Activated T-helper 1 cell treated with anti-CD3 and anti-CD28 coated beads, Interleukin-2, amount 50 U/mL, for 16 hours (primary cell): ENCODE data around the gene SPTAN1.
"Not testable (repeated sequence)": the region's sequence is repeated elsewhere in the genome, so short reads cannot be mapped to it uniquely, and the experiment has no call there.

Experiments used
- DNase-seq, 2 donors: peaks; one replicate each; pipeline ENCODE4 v3.0.0-alpha.2; 2020; ENCODE audit warnings: low read depth in 1 of 2, low spot score in 1 of 2

Gene SPTAN1

DNA sequence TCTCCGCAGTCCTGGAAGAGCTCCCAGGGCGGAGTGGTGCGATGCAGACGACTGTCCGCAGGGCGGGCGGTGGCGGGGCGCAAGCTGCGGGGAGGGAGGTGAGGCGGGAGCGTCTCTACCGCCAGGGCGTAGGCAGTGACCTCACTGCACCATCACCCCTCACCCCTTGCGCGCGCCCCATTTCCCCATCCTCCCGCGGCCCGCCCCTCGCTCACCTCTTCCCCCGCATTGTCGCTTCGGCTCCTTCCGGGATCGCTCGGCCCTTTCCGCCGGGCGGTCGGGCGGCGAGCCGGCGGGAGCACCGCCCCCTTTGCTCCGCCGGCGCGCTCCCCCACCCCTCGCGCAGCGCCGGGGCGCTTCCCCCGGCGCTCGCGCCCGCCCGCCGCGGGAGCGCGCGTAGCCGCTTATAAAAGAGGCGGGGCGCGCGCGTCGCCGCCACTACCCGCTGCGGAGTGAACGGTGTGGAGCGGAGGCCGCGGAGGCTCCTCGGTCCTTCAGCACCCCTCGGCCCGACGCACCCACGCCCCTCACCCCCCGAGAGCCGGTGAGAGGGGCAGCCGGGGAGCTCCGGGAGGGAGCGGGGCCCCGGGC lies at the start of gene SPTAN1:
Gene SPTAN1 (plus strand): TSS at position 435 of the 591 bp plus-strand sequence. CDS start 14,154 bp downstream, outside the sequence.
- DNase-seq: peak; percentile 90 to 91

DNA sequence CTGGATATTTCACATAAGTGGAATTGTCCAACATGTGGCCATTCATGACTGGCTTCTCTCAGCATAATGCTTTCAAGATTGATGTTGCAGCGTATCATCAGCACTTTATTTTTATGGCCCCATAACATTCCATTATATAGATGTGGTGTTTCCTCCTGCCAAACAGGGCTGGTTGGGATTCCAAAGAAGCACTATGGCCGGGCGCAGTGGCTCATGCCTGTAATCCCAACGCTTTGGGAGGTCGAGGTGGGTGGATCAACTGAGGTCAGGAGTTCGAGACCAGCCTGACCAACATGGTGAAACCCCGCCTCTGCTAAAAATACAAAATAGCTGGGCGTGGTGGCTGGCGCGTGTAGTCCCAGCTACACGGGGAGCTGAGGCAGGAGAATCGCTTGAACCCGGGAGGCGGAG lies 49.0 kb upstream of the SPTAN1 start:
- not testable (repeated sequence) for DNase-seq

DNA sequence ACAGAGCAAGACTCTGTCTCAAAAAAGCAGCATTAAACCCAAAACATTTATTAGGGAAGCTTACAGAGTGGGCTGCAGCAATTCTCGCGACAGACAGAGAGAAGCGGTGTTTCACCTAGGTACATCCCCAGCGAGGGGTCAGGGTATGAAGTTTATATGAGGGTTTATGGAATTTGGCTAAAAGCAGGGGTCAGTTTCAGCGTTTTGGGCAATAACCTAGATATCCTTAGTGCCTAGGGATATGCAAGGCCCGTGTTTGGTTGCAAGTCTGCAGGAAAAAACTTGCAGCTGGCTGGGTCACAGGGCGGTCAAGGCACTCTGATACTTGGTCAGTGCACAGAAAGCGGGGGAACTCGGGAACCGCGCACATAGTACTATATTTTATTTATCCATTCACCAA lies 48.5 kb upstream of the SPTAN1 start:
- no peak for DNase-seq

DNA sequence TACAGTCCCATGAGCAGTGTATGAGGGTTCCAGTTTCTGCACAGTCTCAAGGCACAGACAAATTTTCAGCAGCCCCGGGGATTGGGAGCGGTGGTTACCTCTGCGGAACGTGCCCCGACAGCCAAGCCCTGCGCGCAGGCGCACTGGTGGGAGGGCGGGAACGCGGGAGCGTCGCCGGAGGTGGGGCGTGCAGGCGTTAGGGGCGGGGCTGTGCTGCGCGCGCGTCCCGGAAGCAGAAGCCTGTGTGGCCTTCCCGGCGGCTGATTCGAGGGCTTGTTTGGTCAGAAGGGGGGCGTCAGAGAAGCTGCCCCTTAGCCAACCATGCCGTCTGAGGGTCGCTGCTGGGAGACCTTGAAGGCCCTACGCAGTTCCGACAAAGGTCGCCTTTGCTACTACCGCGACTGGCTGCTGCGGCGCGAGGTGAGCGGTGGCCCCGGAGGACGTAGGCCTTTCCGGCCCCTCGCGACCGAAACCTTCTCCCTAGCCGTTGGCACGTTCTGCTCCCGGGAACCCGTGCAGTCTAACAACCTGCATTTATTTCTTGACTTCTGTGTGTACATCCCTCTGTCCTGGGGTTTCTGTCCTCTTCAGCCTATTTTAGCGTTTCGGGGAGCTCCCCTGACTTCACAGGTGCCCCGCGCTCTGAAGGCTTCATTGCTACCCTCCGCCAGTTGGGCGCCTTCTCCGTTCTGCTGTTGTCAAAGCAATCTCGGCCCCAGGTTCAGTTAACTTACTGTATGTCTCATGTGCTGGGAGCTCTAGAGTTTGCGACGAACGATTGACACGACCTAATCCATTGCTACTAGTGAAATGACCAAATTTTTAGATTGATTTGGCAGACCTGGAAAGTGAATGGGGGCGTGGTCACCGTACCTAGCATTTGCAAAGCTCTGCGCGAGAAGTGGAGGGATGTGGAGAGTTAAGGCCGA lies 47.6 kb upstream of the SPTAN1 start, which contains the start of gene GLE1:
Gene GLE1 (plus strand): TSS at position 235 of the 929 bp plus-strand sequence. CDS start 87 bp downstream, at position 322.
- peak; percentile 94 to 95 for DNase-seq

DNA sequence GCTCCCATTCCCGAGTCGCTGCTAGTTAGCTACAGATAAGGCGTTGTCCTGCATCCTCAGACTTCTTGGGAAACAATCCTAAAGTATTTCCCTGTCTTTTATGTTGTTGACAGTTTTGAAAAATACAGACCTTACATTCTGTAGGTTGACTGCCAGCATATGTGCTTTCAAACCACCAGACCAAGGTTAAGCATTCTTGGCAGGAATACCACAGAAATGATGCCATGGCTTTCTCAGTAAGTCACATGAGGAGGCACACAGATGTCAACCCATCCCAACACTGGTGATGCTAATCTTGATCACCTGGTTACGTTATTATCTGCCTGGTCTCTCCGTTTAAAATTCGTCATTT lies 47.0 kb upstream of the SPTAN1 start:
- no peak for DNase-seq

DNA sequence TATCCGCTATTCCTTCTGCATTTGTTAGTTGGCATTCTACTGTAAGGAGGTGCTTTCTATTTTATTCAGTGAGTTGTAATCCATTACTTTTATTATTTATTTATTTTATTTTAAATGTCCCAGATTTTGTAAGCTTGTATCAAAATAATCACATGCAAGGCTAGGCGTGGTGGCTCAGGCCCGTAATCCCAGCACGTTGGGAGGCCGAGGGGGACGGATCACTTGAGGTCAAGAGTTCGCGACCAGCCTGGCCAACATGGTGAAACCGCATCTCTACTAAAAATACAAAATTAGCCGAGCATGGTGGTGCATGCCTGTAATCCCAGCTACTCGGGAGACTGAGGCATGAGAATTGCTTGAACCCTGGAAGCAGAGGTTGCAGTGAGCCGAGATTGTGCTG lies 46.5 kb upstream of the SPTAN1 start:
- DNase-seq: not testable (repeated sequence)

DNA sequence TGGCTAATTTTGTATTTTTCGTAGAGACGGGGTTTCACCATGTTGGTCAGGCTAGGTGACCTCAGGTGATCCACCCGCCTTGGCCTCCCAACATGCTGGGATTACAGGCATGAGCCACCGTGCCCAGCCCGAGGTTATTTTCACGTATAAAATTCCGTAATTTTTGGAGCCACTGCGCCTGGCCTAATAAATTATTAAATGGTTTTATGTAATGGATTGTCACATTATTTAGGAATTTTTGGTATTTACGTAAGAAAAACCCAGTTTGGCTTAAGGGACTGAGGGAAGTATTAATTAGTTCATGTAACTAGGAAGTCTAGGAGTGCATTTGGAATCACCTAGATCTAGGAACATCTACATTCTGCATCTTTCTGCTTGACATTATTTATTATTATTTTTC lies 39.6 kb upstream of the SPTAN1 start:
- no peak for DNase-seq

DNA sequence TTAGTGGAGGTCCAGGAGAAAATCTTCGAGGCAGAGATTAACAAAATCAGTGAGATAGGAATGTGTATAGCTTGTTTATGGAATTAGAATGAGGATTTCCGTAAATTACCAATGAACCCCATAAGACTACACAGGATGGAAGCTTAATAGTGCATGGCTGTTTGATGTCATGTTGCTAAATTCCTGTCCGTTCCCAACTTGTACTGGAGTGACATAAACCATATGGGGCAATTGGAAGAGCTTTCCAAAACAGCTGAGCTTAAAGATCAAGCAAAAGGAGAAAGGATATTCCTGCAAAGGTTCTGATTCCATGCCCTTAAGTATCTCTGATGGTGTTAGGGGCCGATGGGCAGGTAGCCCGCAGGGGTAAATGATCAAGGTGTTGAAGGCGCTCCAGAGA lies 30.4 kb upstream of the SPTAN1 start:
- no peak for DNase-seq

DNA sequence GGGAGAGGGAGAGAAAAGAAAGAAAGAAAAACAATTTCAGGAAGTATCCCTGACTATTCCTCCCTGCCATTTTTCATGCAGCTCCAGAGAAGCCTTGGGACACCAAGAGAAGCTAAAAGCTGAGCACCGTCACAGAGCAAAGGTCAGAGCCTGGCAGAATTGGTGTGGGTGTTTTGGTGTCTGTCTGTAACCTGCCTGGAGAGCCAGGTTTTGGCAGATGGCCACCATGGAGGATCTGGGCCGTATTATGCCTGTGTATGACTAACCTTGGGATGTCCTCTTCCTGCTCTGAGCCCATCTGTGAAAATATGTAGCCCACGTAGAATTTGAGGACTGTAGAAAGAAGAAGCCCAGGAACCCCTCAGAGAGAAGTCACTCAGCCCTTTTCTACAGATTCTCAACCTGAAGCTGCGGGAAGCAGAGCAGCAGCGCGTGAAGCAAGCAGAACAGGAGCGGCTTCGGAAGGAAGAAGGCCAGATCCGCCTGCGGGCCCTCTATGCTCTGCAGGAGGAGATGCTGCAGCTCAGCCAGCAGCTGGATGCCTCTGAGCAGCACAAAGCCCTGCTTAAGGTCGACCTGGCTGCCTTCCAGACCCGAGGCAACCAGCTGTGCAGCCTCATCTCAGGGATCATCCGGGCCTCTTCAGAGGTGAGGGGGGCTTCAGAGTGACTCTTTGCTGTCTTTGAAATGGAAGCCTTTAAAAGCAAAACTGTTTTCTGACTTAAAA lies 29.0 kb upstream of the SPTAN1 start:
- no peak for DNase-seq

DNA sequence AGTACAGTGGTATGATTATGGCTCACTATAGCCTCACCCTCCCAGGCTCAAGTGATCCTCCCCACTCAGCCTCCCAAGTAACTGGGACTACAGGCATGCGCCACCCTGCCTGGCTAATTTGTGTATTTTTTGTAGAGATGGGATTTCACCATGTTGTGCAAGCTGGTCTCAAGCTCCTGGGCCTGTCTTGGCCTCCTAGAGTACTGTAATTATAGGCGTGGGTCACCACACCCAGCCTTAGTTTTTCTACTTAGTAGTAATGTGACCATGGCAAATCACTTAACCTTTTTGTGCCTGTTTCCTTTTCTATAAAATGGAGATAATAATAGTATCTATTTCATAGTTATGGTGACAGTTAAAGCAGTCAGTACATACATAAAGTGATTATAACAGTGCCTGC lies 25.7 kb upstream of the SPTAN1 start:
- DNase-seq: no peak

DNA sequence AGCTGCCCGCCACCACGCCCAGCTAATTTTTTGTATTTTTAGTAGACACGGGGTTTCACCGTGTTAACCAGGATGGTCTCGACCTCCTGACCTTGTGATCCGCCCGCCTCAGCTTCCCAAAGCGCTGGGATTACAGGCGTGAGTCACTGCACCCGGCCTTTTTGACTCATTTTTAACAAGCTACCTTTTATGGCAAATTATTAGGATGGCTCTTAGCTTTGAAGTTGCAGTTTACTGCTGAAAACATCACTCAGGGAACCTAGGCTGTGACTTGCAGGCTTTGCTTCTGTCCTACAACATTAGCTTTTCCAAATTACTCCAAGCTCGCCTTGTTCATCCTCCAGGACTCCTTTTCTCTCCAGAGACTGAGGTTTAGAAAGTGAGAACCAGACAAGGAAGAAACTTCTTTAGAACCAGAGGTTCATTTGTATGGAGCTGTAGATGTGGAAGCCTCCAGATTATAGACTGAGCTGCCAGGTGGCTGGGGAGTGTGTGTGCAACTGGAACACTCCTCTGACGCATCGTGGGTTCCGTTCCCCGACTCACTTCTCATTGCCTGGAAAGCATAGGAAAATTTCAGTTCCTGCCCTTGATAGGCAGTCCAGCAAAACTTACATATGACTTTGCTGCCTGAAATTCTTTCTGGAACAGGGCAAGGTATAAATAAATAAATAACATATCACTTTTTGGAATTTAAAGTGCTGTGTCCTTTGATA lies 23.8 kb upstream of the SPTAN1 start:
- DNase-seq: no peak

DNA sequence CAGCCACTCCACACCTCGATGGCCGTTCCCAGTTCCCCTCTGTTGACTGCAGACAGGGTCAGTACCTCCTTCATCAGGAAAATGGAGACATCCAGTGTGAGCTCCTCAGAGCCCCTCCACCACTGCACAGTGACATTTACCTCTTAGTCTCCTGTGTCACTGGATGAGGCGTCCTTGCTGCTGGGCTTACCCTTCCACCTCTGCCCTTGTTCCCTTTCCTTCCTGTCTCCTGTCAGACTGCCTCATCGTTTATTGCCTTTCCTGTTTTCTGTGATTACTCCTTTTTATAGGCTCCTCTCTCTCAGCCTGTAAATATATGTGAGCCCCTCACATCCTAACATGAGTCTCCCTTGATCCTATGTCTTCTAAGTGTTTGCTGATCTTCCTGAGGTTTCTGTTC lies 23.2 kb upstream of the SPTAN1 start:
- DNase-seq: no peak

DNA sequence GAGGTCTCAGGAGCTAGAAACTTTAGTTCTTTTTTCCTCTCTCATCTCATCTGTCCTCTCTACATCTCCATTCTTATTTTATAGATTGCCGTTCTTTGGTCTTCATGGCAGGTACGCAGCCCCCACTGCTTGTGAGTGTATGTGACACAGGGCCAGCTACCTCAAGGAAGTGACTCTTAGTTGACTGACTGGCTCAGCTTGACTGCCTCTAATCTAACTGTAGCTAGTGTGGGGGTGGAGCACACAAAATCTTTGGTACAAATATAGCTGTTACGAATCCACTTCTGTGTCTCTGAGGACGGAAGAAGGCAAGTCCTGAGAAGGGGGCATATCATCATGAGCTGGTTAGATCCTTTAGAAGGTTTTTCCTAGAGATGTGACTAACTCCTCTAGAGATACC lies 19.8 kb upstream of the SPTAN1 start:
- no peak for DNase-seq

DNA sequence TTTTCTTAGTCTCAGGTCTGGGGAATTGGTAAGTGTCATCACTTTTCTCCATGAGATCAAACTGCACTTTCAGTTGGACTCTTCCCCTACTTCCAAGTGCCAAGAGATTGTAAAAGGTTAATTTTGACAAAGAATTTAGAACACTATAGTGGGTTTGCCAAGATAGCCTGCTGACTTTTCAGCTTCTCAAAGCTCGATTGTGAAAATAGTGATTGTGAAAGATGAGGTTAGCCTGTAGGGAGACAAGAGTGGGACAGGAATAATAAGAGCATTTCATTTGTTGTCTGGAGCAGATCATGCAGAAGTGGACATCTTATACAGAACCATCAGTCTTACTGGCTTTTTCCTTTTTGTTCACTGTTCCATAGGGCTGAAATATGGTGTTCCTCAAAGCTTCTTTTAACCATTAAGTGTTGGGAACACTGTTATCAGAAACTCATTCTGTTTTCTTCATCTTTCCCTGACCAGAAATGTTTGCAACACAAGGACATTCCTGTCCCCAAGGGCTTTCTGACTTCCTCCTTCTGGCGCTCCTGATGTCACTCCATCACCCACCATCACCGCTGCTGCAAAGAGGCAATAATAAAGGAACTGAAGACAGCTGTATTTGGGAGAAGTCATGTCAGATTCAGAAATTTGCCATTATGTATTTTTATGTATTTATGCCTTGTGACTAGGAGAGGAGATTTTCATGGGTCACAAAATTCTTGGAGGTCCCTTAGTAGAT lies 11.6 kb upstream of the SPTAN1 start:
- no peak for DNase-seq

DNA sequence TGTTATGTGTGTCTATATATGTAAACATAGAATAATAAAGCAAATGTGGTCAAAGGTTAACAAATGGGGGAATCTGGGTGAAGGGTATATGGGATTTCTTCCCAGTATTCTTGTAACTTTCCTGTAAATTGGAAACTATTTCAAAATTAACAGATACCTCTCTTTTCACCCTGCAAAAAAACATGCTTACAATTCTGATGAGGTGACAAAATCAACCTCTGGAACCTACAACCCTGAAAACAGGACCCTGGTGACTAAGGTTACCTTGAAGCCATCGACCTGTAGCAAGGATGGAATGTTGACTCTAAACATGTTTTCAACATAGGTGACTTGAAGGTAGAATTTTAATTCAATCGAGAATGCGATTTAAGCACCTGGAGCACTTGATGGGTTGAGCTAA lies 5.9 kb upstream of the SPTAN1 start:
- no peak for DNase-seq

DNA sequence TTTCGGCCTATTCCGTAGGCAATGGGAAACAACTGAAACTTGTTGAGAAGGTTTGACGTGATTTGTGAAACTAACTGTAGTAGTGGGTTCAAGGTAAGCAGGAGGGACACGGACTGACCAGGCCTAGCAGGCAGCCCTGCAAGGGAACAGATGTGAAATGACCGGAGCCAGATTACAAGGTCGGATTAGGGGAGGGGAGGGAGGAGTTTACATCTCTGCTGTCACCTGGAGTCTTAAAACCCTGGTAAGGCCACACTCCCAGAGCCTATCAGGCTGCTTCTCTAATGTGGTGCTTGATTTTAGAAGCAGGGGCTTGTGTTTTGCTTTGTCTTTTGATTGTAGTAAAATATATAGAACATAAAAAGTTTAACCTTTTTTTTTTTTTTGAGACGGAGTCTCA lies 3.5 kb upstream of the SPTAN1 start:
- no peak for DNase-seq

DNA sequence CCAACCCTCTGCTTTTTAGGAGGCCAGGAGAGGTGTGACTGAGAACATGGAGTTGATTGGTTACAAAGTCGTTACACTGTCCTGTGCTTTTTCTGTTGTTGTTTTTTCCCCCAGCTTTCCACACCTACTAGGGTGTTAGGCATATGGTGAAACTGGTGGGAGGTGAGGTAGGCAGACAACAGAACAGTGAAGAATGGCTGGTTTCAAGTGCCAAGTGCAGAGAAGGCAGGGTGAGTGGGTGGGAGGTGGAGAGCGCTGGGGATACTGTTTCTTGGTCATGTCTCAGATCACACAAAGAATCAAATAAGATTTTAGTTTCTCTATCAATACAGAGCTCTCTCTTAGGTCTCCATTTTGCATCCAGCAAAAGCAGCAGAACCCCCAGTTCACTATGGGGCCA lies 2.2 kb upstream of the SPTAN1 start:
- DNase-seq: peak in 1 of 2 donors; percentile 22

DNA sequence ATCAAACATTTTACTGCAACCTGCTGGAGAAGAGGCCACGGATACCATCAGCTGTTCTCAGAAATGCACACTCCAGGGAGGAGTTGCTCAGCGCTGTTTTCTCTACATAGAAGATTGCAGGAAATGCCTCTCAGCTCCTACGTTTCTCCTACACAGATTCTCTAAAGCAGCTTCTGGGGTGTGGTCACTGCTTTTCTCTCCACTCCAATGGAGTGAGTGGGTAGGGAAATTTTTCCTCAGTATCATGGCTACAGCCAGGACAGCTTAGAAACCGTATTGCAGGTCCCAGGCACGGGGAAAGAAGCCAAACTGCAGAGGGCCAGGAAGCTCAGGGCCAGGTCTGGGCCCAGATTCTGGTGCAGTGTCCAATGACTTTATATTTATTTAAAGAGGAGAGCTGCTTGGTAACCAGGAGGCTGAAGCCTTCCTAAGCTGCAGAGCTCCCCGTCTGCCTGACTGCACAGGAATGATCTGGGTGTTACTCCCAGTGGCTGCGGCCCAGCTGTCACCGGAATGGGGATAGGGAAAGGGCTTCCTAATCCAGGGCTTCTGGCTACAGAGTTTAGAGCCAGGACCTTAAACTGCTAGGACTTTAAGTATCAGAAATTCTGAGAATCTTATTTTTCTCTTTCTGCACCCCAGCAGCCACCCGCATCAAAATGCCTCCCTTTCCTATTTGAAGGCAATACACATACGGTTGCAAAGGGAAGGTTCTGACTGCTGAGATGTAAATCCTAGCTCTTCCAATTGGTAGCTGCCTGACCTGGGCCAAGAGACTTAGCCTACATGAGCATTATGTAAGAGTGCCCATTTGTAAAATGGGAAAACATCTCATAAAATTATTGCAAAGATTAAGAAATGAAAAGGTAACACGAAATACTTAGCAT lies 1.4 kb upstream of the SPTAN1 start:
- no peak for DNase-seq

DNA sequence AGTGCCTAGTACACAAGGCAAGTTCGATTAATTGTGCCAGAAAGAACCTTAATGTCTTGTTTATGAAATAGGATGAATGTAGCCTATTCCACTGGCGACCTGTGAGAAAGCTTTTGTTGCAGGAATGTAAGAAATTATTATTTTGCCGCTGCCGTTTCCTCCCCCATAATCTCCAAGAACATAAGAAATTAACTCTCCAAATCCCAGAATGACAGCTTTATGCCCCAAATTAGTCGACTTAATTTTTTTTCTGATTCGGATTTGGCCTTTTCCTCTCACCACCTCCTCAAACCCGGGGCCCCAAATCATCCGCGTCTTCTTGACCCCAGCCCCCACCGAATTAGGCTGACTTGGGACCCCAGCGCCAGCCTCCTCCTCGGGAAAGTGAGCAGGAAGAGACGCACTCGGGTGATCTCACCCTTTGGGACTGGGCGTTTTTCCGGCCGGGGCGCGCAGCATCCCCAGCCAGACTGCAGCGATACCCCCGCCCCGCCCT lies 682 bp upstream of the SPTAN1 start:
- DNase-seq: no peak
